Ishikawa (cell line): ENCODE data around the gene TOPAZ1.

ENCODE experiments used
- CEBPB ChIP-seq: IDR thresholded peaks from 2 replicates; pipeline ENCODE4 v1.6.1; 2012
- CREB1 ChIP-seq: IDR thresholded peaks from 2 replicates; pipeline ENCODE4 v1.6.1; 2012; ENCODE audit warnings: low read depth
- EP300 ChIP-seq: IDR thresholded peaks from 2 replicates; pipeline ENCODE4 v1.6.1; 2012; ENCODE audit warnings: borderline replicate concordance
- FOXM1 ChIP-seq: IDR thresholded peaks from 2 replicates; pipeline ENCODE4 v1.6.1; 2012; ENCODE audit warnings: low read depth, borderline replicate concordance
- NFIC ChIP-seq: IDR thresholded peaks from 2 replicates; pipeline ENCODE4 v1.6.1; 2012
- RAD21 ChIP-seq: IDR thresholded peaks from 2 replicates; pipeline ENCODE4 v1.6.1; 2012; ENCODE audit warnings: low read depth
- TAF1 ChIP-seq: IDR thresholded peaks from 2 replicates; pipeline ENCODE4 v1.6.1; 2012; ENCODE audit warnings: low read depth, mild to moderate bottlenecking
- TCF12 ChIP-seq: IDR thresholded peaks from 2 replicates; pipeline ENCODE4 v1.6.1; 2012; ENCODE audit warnings: low read depth
- TEAD4 ChIP-seq: IDR thresholded peaks from 2 replicates; pipeline ENCODE4 v1.6.1; 2012
- YY1 ChIP-seq: IDR thresholded peaks from 2 replicates; pipeline ENCODE4 v1.6.1; 2012; ENCODE audit warnings: low read depth
- ZBTB7A ChIP-seq: IDR thresholded peaks from 2 replicates; pipeline ENCODE4 v1.6.1; 2012; ENCODE audit warnings: low read depth
- TF ChIP-seq, protein P1 (sequence below): IDR thresholded peaks from 2 replicates; pipeline ENCODE4 v1.6.1; 2012
- TF ChIP-seq, protein P2 (sequence below): IDR thresholded peaks from 2 replicates; pipeline ENCODE4 v1.6.1; 2012; ENCODE audit warnings: low read depth, mild to moderate bottlenecking

DNA sequence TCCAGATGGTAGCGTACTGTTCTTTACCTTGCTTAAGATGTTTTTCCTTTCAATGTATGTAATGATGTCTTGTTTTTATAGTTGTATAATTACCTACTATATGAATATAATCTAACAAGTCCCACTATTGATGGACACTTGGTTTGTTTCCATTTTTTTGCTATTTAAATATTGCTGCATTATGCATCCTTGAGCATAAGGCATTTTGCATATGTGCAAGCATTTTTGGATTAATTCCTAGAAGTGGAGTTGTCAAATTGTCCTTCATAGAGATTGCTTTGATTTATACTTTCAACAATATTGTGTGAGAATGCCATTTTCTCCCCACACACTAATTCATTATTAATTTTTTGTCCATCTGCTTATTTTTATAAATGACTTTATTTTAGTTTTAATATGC, 17.7 kb downstream of the TOPAZ1 start:
- TF ChIP-seq, protein P1, sequence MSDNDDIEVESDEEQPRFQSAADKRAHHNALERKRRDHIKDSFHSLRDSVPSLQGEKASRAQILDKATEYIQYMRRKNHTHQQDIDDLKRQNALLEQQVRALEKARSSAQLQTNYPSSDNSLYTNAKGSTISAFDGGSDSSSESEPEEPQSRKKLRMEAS = no peak
- TF ChIP-seq YY1 = no peak
- no peak for TF ChIP-seq TEAD4
- TF ChIP-seq TCF12 = no peak
- TF ChIP-seq TAF1 = no peak
- TF ChIP-seq CEBPB = no peak
- no peak for TF ChIP-seq EP300
- TF ChIP-seq CREB1 = no peak
- no peak for TF ChIP-seq NFIC
- no peak for TF ChIP-seq RAD21
- TF ChIP-seq, protein P2, sequence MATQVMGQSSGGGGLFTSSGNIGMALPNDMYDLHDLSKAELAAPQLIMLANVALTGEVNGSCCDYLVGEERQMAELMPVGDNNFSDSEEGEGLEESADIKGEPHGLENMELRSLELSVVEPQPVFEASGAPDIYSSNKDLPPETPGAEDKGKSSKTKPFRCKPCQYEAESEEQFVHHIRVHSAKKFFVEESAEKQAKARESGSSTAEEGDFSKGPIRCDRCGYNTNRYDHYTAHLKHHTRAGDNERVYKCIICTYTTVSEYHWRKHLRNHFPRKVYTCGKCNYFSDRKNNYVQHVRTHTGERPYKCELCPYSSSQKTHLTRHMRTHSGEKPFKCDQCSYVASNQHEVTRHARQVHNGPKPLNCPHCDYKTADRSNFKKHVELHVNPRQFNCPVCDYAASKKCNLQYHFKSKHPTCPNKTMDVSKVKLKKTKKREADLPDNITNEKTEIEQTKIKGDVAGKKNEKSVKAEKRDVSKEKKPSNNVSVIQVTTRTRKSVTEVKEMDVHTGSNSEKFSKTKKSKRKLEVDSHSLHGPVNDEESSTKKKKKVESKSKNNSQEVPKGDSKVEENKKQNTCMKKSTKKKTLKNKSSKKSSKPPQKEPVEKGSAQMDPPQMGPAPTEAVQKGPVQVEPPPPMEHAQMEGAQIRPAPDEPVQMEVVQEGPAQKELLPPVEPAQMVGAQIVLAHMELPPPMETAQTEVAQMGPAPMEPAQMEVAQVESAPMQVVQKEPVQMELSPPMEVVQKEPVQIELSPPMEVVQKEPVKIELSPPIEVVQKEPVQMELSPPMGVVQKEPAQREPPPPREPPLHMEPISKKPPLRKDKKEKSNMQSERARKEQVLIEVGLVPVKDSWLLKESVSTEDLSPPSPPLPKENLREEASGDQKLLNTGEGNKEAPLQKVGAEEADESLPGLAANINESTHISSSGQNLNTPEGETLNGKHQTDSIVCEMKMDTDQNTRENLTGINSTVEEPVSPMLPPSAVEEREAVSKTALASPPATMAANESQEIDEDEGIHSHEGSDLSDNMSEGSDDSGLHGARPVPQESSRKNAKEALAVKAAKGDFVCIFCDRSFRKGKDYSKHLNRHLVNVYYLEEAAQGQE = no peak
- TF ChIP-seq FOXM1 = no peak
- no peak for TF ChIP-seq ZBTB7A
